GM10266 (cell line): ENCODE results near the gene ALDH3A2.

ENCODE experiments used
- DNase-seq: peaks from one replicate; pipeline ENCODE4 v3.0.0; 2012; ENCODE audit errors: extremely low spot score
- CTCF ChIP-seq: IDR thresholded peaks from 2 replicates; pipeline ENCODE4 v1.5.1; 2012; ENCODE audit warnings: mild to moderate bottlenecking, low read depth; ENCODE audit not compliant: control insufficient read depth, insufficient read depth; ENCODE audit errors: missing control alignments

Gene ALDH3A2

GRCh38 chr17:19621697-19622096 lies 26.9 kb upstream of the ALDH3A2 start:
- no peak for TF ChIP-seq CTCF

GRCh38 chr17:19626079-19626478 lies 22.5 kb upstream of the ALDH3A2 start:
- no peak for TF ChIP-seq CTCF
- no peak for DNase-seq

More at GRCh38 chr17:19621697-19622096, 26.9 kb upstream of the ALDH3A2 start:
- DNase-seq = no peak

- no peak for TF ChIP-seq CTCF
- no peak for DNase-seq
Observed at GRCh38 chr17:19629449-19629848, 19.1 kb upstream of the ALDH3A2 start.

- DNase-seq = no peak
- TF ChIP-seq CTCF = no peak
Observed at GRCh38 chr17:19630035-19630434, 18.5 kb upstream of the ALDH3A2 start.

GRCh38 chr17:19630661-19631060 lies 17.9 kb upstream of the ALDH3A2 start:
- no peak for TF ChIP-seq CTCF
- no peak for DNase-seq

GRCh38 chr17:19631905-19632304 lies 16.6 kb upstream of the ALDH3A2 start:
- no peak for TF ChIP-seq CTCF
- DNase-seq = no peak

- no peak for TF ChIP-seq CTCF
- no peak for DNase-seq
Observed at GRCh38 chr17:19641687-19642372, 6.7 kb upstream of the ALDH3A2 start.
